G401 (cell line): Measurements from ENCODE around the gene APP. TPM values are rescaled to one million over a fixed set of nuclear protein-coding genes. Genes with fewer than 3 reads are reported as not detected.
A peak's percentile ranks its signal among the peaks of the same experiment; 100 is the strongest.

Experiments
- DNase-seq: peaks from one replicate; pipeline ENCODE4 v3.0.0-alpha.2; 2015; ENCODE audit warnings: low spot score
- in situ Hi-C: cut with HindIII; loops from 2 replicates; pipeline ENCODE4 v1.10.0; 2016; ENCODE audit warnings: low sequenced_read_pairs, mixed read lengths
- total RNA-seq: library from RNA; depleted of rRNA; stranded (reverse); fragments of >200 nt; shearing (Covaris generic); gene quantifications from 2 replicates; pipeline ENCODE4 v1.2.3, GENCODE V29; 2014; rRNA removed

Gene APP
- total RNA-seq = 189 and 254 TPM in 2 replicates

DNA sequence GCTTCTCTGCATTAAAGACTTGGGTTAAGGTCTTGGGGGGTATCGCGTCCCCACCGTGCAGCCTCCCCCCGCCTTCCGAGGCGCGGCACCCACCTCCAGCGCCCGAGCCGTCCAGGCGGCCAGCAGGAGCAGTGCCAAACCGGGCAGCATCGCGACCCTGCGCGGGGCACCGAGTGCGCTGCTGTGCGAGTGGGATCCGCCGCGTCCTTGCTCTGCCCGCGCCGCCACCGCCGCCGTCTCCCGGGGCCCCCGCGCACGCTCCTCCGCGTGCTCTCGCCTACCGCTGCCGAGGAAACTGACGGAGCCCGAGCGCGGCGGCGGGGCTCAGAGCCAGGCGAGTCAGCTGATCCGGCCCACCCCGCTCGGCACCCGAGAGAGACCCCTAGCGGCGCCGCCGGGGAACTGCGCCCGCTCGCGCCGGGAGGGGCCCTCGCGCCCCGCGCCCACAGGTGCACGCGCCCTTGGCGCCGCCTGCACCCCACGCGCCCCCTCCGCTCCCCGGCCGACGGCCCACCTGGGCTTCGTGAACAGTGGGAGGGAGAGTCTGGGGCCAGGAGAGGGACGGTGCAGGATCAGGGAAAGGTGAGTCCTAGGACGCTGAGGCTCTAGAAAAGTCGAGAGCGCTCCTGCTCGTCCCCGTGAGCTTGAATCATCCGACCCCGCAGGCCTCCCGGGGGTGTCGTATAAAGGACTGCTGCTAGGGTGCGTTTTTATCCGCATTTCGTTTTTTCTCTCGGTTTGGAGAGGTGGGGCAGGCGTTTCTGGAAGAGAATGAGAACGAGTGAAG is at the start of gene APP:
TSS of gene APP (minus strand) at position 300 of the 787 bp plus-strand sequence. CDS start at position 150, 150 bp downstream.
- in situ Hi-C loops = loop anchor here (25.0 kb wide), 1 partner anchor 283 kb away; no protein-coding TSS in a partner anchor
- DNase-seq = peak; percentile 74

DNA sequence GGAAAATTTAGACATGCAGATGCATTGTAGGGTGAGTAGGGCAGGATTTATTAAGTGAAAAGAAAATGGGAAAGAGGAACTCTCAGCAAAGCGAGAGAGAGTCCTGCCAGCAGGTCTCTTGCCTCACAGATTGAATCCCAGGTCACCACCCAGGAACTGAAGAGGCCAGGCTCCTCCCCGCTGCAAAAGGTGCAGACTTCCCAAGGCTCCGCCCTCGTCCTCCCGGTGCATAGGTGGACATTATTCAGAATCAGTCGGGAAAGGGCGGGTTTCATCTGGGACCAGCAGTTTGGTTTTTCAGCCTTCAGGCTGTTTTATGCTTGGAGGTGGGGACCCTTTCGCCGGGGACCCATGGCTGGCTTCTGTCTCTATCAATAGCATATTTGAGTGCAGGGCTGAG is 41.6 kb upstream of the APP start:
- in situ Hi-C loops = no loop called here
- no peak for DNase-seq

DNA sequence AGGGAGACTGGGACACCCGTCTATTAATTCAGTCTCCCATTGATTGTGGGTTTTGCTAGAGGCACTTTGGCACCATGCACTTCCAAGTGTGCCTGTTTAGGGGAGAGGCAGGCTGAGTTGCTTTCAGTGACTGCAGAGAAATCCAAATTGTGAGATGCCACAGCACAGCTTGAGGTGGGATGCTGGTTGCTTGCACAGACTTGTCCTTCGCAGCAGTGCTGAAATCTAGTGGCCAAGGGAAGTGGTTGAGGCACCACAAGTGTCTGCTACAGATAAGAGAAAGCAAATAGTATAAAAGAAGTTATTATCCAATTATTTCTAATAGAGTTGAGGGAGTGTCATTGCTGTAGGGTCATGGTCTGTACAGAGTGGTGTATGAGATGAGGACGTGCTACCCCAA is 40.0 kb upstream of the APP start:
- in situ Hi-C loops = no loop called here
- DNase-seq = no peak

DNA sequence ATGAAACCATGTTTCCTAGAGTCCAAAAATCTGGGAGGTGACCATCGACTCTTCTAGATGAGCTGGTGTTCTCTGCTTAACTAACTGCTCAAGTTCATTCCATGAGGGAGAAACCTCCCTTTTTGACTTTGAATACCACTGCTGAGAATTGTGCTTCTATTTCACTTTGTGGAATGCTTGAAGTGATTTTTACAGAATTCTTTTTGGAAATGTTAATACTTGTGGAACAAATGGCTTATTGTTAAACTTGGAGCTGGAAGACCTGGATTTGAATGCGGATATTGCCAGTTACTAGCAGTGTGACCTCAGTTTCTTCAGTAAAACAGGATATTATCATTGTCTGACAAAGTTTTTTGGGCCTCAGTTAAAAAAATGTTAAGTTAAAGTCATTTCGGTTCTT is 36.5 kb upstream of the APP start:
- no peak for DNase-seq
- in situ Hi-C loops = no loop called here

DNA sequence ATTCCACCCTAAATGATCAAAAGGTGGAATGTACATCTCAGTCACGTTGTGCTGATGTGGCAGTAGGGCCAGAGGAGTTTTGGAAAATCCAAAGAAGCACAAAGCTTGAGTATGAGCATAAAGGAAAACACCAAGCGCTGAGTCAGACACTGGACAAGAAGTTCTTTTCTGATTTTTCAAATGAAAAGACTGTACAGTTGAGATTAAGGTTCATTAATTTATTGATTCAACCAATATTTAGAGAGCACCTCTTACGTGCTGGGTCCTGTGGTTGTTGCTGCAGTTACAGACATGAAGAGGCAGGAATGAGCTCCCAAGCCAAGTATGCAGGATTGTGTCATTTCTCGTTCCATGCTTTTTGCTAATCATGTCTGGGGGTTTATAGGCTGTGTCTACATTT is 28.9 kb upstream of the APP start:
- in situ Hi-C loops = no loop called here

DNA sequence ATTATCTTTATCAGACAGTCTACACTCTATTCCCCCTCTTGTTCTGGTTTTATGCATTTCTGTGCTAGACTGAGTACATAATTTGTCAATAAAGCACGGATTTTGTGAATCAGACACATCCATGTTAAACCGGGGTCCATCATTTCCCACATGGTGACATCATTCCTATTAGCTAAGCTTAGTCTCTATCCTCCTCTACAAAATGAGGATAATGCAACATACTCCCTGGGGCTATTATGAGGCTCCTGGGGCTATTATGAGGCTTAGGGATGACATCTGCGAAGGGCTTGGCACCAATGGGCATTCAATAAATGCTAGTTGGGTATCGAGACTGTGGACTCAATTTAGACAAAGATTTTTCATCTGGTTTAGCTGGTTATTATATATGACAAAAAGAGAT is 25.1 kb upstream of the APP start:
- in situ Hi-C loops = no loop called here
- no peak for DNase-seq

More for the DNA sequence above, 28.9 kb upstream of the APP start:
- no peak for DNase-seq

DNA sequence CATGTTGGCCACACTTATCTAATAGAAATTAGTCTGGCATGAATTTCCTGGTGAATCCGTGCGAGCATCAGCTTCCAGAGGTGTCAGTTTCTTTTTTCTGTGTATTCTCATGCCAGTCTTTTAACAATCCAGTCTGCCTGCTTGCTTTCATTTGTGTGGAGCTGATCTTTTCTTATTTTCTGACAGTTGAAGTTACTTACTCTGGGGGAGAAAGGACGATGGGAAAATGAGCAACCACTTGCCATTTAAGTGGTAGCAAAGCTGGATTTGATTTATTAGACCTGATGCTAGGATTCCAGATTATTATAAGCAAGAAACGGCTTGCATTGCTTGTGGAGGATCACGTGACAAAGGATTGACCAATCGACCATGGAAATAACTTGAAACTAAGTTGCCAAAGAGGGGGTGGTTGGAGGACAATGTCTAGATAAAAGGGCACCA is 24.3 kb upstream of the APP start:
- no peak for DNase-seq
- in situ Hi-C loops = no loop called here

DNA sequence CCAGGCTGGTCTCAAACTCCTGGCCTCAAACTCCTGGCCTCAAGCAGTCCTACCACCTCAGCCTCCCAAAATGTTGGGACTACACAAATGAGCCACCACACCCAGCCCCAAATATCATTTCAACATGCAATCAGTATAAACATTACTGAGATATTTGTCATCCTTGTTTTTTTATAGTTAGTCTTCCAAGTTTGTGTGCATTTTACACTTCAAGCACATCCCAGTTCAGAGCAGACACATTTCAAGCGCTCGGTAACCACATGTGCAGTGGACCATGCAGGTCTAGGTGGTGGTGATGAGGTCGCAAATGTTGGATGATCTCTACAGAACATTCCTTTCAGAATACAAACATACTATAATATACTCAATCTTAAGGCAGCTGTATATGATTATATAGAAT is 23.8 kb upstream of the APP start:
- no peak for DNase-seq
- in situ Hi-C loops = no loop called here

DNA sequence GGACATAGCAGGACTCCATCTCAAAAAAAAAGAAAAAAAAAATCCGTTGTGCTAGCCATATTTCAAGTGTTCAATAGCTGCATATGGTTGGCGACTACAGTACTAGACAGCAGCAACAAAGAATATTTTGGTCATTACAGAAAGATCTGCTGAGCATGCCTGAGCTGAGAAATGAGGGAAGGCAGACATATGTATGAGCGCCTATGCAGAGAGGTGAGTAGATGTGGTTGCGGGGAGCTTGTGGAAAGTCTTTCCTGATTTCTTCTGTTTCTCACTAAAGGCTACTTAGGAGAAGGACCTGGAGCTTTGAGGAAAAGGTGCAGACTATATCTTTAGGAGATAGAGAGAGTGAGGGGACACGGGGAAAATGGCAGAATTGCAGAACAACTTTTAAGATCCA is 21.0 kb upstream of the APP start:
- DNase-seq = no peak
- in situ Hi-C loops = no loop called here

DNA sequence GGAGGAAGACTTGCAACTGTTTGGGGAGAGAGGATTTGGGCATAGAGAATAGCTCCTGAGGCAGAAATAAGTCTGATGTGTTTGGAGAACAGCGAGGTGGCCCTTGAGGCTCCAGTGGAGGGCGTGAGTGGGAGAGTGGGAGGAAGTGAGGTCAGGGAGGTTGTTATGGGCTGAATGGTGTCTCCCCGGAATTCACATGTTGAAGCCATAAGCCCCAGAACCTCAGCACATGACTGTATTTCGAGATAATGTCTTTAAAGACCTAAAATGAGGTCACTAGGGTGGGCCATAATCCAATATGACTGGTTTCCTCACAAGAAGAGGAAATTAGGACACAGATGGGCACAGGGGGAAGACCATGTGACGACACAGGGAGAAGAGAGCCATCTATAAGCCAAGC is 17.9 kb upstream of the APP start:
- no peak for DNase-seq
- in situ Hi-C loops = no loop called here

DNA sequence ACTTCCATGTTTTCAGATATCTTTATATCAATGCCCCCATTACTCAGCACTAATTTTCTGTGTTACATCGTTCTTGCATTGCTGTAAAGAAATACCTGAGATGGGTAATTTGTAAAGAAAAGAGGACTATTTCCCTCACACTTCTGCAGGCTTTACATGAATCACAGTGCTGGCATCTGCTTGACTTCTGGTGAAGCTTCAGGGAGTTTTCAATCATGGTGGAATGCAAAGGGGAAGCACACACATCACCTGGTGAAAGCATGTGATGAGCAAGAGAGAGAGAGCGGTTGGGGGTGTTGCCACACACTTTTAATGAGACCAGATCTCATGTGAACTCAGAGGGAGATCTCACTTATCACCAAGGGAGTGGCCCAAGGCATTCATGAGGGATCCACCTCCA is 14.9 kb upstream of the APP start:
- DNase-seq = no peak
- in situ Hi-C loops = no loop called here

DNA sequence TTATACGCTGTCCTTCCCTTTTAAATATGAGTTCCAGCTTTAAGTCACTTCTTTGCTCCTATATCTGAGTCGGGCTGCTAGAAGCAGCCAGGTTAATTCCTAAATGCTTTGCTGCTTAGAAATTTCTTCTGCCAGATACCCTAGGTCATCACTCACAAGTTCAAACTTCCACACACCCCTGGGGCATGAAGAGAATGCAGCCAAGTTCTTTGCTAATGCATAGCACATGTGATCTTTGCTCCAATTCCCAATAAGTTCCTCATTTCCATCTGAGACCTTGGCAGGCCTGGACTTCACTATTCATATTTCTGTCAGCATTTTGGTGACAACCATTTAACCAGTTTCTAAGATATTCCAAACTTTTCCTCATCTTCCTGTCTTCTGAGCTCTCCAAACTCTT is 14.5 kb upstream of the APP start:
- in situ Hi-C loops = no loop called here
- DNase-seq = no peak

DNA sequence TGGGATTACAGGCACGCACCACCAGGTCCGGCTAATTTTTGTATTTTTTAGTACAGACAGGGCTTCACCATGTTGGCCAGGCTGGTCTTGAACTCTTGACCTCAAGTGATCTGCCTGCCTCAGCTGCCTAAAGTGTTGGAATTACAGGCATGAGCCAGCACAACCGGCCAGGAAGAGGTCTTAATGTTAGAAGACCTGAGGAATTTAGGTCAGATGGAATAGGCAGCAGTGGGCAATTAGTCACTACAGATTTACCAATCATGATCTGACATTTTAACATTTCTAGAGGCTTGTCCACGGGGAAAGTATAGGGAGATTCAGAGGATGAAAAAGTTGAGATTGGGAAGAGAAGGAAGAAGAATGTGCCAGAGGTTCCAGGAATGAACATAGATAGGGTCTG is 8.9 kb upstream of the APP start:
- DNase-seq = no peak
- in situ Hi-C loops = no loop called here

DNA sequence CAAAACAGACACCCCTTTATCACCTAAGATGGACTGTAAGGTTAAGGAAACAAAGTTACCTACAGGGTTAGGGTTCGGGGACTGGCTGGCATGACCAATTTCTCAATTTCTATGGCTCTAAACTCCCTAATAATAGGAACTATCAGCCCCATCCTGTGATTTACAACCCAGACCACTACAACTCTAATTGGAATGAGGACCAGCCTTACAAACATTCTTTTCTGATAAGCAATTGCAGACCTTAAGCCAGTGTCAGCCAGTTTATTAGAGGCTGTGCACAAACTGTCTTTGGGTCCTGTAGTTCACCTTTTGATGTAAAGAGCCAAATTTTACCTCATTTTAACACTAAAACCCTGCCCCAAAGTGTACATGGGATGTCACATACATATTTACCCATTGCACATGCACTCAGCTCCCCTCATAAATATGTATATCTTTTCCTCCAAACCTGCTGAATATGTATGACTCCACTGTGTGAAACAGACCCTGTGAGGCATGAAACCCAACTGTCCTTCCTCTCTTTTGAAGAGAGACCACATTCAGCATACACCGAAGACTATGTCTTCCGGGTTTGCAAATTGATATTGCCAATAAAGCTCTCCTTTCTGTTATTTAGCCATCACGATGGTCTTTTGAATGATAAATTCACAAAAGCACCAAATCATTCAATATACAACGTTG is 7.3 kb upstream of the APP start:
- DNase-seq = no peak
- in situ Hi-C loops = no loop called here

DNA sequence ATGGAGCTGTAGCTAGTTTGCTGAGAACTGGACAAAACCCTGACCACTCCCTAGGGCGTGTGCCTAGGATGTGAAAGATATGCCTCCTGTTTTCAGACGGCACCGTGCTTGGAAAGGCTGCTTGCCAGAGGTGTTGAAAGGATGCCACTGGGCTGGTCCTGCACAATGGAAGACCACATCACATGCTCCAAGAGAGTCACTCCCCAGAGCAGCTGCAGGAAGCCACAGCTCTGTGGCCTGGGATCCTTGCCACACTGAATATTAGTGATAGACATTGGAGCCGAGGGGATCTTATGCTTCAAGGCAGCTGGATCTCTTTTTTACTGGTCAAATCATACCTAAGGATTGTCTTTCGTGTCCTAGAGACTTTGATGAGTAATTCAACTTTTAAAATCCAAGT is 6.6 kb upstream of the APP start:
- in situ Hi-C loops = no loop called here
- no peak for DNase-seq

DNA sequence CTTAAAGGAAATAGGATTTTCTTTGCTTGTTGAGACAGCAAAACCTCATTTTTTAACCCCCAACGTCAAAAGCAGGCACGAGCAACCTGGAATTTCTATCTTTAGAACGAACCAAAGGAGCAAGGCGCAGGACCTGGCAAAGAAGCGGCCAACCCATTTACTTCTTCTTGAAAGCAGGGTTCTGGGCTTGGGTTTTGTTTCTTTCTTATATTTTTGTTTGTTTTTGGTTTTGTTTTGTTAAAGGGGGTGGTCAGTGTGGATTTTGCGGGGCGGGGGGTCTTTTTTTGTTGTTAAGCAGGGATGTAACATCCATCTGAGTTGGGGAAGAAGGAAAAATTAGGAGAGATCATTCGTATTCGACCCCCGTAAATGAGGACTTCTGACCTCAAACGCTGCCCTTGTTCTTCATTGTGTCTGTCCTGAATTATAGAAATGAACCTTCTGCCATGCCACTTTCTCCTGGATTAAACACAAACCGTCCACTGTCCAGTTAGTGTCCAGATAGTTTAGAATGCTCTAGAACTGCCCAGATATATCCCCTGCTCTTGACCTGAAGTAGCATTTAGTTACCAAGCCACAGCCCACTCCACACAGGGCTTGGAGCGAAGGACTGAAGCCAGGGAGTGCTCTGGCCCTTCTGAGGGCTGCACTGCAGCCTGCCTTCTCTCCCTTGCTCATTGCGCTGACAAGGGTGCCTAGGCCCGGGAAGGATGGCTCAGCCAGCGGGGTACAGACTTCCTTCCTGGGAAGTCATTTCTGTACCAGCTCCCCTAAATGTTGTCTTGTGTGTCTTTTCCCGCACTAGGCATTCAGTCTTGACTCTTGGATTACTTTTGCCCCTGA is 909 bp upstream of the APP start:
- peak; percentile 68 for DNase-seq
- in situ Hi-C loops = loop anchor here (25.0 kb wide), 1 partner anchor 284 kb away; no protein-coding TSS in a partner anchor

DNA sequence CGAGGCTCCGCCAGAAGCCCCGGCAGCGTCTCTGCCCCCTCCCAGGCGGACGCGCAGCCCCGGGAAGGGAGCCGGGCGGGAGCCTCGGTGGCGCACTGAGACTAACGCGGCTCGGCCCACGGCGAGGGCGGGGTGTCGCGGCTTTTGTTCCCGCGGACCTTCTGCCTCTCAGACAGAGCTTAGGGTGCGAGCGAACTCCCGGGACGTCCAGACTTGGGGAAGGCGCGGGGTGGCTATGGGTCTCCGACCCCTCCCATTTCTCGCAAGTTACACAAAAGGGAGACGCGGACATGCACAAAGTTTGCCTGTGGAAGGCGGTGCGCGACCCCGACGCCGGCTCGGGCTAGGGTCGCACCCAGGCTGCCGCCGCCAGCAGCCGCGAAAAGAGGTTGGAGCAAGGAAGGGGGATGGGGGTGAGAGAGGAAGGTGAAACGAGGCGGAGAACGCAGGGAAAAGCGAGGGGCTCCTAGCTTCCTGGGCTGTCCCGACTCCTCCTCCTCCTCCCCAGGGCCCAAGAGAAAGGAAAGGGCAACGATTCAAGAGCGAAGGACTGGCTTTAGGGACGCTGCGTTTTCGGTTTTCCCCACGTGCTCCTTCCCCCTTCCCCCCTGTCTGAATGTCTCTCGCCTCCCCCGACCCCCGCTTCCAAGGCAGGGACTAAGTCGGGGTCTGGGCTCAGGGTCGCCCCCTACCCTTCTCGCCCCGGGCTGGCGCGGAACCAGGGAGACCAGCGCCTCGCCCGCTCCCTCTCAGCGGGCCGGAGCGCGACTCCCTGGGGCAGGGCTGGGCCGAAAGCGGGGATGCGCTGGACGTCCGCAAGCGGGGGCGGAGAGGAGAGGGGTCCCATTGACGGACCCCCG is 729 bp downstream of the APP start:
- in situ Hi-C loops = loop anchor here (25.0 kb wide), 1 partner anchor 283 kb away; no protein-coding TSS in a partner anchor
- peak; percentile 73 for DNase-seq

DNA sequence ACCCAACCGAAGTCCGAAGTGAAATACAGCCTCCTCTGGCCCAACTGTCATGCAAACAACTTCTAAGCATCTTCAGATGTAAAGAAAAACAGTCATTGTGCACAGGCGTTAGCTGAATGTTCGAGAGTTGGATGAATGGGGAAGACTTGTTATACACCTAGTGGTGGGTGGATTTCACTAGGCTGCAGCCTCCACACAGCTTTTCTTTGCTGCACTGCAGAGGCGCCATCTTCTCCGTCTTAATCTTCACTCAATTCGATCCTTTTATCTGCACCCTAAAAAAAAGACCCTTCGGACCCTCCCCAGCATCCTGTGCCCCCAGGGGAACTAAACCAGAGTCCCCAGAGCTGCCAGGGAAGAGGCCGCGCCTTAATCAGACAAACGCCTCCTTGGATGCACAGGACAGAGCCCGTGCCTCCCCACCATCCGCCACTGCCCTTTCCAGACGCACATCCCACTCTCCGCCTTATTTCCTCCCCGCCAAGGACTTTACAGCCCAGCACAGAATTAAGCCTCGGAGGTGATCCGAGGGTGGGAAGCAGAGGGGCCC is 1.4 kb downstream of the APP start:
- DNase-seq = peak; percentile 86
- in situ Hi-C loops = loop anchor here (25.0 kb wide), 1 partner anchor 282 kb away; no protein-coding TSS in a partner anchor
